Tibial nerve (tissue), 4 donors: ENCODE results near the gene CNPY1.

Experiments
- CTCF ChIP-seq, 5 experiments: fragments of 200-600 bp in 3 of 5; fragments of 450-650 bp in 2 of 5; sonication (generic) in 3 of 5; IDR thresholded peaks; one replicate each; pipeline ENCODE4 v1.5.1; 2016 to 2019; ENCODE audit warnings: antibody characterized with exemption in 5 of 5, mild to moderate bottlenecking in 3 of 5, moderate library complexity in 2 of 5
- EP300 ChIP-seq, 2 donors: sonication (generic); formaldehyde crosslinking; IDR thresholded peaks; one replicate each; pipeline ENCODE4 v1.6.1; 2017; ENCODE audit warnings: antibody characterized with exemption in 2 of 2, mild to moderate bottlenecking in 1 of 2
- POLR2A ChIP-seq, 2 donors: fragments of 450-650 bp; IDR thresholded peaks; one replicate each; pipeline ENCODE4 v1.6.1; 2017; ENCODE audit warnings: antibody characterized with exemption in 2 of 2, mild to moderate bottlenecking in 2 of 2, moderate library complexity in 2 of 2

- TF ChIP-seq CTCF (IDR thresholded peaks at IDR 0.05) (no peak), EP300 (IDR thresholded peaks at IDR 0.05) (no peak), POLR2A (IDR thresholded peaks at IDR 0.05) (no peak)
Observed at GRCh38 chr7:155590215-155591018, 44.1 kb upstream of the CNPY1 start.
